AG08396 (cell line): Measurements from ENCODE around the gene MCC.
"Not testable (repeated sequence)": the region's sequence is repeated elsewhere in the genome, so short reads cannot be mapped to it uniquely, and the experiment has no call there.

Source experiments
- DNase-seq: peaks from one replicate; pipeline ENCODE4 v3.0.0; 2012; ENCODE audit warnings: low spot score, mixed read lengths

The MCC gene

DNA sequence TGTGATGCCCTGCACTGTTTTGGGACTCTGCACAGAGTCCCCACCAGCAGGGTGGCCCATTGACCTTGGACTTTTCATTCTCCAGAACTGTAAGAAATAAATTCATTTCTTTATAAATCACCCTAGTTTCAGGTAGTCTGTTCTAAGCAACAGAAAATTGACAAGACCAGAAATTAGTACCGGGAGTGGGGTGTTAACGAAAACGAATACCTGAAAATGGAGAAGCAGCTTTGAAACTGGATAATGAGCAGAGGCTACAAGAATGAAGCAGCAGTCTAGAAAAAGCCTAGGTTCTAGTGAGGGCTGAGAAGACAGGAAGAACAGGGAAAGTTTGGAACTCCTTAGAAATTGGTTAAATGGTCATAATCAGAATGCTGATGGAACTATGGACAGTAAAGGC is 2.1 kb upstream of the MCC start:
- no peak for DNase-seq

DNA sequence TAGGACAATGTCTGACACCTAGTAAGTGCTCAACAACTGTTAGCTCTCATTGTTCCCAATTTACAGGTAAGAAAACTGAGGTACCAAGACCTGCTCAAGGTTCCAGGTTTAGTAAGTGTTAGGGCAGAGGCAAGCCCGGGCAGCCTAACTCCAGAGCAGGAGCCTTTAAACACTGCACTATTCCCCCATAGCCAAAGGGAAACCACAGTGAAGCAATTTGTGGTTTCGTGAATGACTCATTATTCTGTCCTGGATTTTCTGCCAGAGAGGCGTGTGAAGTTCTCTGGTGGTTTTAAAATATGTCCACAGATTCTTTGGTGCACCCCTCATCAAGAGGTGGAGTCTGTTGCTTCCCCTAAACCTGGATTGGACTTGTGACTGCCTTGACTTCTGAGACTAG is 1.0 kb upstream of the MCC start:
- DNase-seq: peak; percentile 88

DNA sequence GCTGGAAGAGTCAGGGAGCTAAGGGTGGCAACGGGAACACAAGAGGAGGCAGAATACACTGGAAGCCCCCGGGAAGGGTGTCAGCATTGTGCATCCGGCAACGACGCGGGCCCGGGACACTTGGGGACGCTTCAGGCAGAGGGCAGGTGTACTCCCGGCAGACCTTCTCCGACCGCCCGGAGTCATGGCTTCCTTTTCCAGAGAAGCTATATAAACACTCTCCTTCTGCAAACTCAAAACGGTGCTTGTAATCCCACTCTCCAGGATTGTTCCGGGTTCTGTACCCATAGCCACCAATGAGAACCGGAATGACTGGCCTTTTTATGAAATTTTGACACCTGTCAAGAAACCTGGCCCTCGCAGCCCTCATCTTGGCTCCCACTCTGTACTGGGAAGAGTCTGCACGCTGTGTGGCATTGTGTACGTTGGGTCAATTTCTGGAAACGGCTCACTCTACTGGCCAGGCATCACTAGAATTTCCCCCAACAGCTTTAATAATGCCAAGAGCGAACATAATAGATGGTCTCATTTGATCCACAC is 462 bp upstream of the MCC start:
- peak; percentile 10 for DNase-seq

DNA sequence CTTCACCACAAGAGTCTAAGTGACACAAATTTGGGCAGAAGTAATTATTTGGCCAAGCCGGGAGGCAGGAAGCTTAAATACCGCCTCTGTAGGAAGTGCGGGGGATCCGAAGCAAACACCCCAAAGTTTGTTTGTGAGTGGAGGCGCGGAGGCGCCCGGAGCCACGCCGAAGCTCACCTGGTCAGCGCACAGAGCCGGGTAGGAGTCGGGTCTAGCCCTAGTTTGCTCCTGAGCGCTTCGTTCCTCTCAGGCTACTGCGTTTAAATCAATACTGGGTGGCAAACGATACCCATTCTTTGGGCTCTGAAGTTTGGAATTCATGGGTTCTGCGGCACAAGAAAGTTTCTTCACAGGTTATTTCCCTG is 855 bp downstream of the MCC start:
- peak; percentile 42 for DNase-seq

DNA sequence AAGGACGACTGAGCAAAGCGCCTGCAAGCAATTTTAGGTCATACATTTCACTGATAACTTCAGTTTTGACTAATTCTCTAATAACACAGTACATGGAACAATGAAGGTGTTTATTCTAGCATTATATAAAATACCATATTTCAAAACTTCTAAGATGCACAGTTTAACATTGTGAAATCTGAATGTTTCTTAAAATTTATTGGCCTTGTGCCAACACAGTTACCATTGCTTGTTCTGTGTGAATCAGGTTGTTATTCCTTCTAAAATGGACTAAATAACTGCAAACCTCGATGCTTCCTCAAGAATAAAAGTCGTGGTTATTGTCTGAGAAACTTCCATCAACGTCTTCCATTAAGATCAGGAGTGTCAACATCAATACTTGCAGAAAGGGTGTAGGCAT is 8.0 kb downstream of the MCC start:
- no peak for DNase-seq

DNA sequence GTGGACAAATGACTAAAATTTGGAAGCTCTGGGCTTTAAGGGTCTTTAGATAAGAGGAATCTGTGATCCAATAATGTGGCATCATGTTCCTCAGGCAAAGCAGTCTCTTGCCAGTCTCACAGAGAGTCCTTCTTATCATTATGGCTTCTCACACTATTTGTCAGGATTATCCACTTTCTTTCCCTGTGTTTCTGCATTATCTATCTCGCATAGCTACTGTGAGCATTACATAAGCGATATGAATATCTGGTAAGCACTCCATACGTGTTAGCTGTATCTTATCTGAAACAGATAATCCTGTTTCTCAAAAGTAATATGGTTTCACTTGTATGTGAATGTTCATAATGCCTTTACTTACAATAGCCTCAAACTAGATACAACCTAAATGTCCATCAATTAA is 9.6 kb downstream of the MCC start:
- no peak for DNase-seq

DNA sequence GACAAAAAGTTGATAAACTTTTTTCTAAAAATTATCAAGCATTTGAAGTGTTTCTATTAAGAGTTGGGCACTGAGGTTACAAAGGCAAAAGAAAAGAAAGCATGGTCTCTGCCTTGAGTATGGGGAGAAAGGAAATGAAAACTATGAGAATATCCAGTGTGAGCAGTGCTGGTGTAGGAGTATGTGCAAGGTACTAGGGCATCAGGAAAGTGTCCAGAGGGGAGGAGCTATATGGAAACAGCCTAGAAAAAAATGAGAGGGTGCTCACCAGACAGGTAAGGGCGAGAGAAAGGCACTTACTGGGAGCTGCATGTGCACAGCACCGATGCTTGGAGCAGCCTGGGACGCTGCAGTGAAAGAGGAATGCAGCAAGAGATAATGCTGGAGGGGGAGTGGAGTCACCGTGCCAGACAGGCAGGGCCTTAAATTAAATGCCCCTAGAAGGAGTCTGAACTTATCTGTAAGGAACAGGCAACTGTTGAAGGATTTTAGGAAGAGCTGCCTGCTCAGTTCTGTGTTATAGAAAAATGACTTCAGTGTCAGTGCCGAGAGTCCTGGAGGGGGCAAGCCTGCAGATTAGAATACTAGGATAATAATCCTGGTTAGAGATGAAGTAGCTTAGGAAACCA is 14.0 kb downstream of the MCC start:
- no peak for DNase-seq

DNA sequence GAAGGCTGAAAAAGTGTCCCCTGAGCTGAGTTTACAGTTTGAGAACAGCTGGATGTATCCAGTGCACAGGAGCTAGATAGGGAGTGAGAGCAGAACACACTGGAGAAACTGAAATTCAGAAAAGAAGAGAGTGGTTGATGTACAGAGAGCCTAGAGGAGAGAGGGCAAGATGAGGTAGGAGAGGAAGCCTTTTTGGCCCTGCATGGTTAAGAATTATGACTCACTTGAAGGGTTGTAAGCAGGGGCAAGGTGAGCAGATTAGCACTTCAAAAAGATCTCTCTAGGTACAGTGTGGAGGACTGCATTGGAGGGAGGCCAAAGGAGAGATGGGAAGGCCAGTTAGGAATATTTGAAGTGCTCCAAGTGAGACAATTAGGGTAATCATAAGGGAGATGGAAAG is 25.2 kb downstream of the MCC start:
- no peak for DNase-seq

DNA sequence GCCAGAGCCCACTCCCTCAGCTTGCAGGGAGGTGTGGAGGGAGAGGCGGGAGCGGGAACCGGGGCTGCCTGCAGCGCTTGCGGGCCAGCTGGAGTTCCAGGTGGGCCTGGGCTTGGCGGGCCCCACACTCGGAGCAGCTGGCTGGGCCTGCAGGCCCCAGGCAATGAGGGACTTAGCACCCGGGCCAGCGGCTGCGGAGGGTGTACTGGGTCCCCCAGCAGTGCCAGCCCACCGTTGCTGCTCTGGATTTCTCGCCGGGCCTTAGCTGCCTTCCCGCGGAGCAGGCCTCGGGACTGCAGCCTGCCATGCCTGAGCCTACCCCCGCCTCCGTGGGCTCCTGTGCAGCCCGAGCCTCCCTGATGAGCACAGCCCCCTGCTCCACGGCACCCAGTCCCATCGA is 31.1 kb downstream of the MCC start:
- not testable (repeated sequence) for DNase-seq

DNA sequence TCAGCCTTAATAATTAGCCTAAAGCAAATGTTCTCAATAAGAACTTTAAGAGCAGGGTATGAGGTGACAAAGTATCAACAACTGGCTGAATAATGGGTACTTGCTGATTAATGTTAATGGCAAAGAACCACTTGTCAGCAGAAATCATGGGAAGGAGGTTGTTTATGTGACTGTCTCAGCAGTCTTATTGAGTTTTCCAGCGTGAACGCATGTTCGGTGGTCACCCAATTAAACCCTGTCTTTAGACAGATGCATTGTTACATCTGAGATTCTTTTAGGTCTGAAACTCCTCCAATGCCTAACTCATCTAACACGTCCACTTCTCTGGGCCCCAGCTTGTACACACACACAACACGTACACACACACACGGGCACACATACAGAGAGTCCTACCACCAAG is 35.3 kb downstream of the MCC start:
- DNase-seq: no peak

DNA sequence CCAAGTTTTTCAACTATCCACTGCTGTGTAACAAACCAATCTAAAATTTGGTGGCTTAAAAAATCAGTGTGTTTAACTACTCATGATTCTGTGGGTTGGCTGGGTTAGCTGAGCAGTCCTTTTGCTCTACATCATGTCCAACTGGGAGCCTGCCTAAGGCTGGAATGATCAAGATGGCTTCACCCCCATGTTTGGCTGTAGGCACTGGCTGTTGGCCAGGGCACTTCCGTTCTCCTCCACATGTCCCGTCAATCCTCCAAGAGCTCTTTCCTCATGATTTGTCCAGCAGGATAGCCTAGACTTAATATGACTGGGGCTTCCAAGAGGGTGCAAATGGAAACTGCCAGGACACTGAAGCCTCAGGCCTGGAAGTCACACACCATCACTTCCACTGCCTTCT is 36.5 kb downstream of the MCC start:
- no peak for DNase-seq

DNA sequence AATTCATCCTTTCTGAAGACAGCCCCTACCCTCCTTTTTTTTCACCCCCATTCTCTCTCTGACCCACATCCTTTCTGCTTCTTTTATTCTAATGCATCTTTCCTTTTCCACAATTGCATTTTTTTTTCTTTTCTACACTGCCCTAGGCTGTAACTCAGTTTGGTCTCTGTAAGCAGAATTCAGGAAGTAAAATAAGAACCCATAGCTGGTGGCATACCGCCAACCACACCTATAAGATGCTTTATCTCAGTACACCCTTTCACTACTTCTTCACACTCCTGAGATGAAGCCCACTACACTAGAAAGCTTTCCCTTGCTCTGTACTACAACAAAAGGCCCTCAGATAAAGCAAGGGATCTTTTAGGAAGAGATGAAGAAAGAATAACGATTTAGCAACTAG is 37.3 kb downstream of the MCC start:
- no peak for DNase-seq

DNA sequence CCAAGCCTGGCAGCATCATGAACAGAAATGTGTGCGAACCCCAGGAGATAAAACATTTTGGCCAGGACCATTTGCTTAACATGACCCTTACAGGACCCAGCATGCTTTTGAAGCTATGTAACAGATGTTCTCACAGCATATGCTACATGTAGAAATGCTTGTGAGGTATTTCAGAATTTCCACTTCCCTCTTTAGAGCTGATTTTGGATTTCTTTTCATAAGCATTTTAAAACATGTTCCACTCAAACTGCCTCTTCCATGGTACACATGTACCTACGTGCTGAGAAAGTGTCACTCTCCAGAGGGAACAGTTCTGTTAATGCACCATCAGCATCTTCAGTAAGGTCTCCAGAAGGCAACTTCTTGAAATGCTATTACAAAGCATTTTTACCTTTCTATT is 37.8 kb downstream of the MCC start:
- DNase-seq: no peak

DNA sequence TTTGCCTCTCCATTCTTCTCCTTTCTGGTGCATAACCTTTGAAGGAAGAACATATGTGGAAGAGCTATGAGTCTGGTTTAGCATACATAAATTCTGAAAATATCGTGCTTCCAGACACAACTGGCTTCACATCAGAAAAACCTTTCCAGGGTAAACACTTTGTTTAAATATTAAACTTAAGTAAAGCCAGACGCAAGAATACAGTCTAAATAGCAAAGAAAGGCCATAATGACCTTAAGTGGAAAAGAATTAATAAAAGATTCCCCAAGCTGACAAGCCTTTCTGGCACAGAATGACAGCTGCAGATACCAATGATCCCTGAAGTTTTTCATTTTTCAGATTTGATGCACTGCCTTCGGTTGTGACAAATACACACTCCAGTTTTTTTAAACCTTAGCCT is 40.0 kb downstream of the MCC start:
- DNase-seq: no peak

DNA sequence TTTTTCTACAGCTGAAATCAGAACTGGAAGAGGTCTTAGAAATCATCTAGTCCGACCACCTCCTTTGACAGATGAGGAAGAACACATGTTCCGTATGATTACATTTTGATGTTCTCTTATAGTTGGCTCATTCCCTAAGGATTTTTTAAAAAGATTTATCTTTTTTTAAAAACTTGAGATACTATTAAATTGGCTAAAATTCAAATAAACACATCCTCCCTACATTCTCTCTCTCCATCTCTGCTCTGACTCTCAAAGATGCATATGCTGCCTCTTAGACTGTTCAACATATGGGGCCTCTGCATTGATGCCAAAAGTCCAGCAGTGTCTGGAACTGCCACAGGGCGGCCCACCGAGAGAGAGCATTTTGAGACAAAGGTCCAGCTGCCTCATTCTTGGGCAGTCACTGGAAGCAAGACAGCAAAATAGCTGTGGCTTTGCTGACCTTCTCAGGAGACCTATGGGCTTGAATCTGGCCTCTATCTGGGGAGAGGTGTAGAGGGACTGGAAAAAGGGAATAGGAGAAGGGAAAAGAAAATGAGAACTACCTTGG is 40.7 kb downstream of the MCC start:
- DNase-seq: no peak

DNA sequence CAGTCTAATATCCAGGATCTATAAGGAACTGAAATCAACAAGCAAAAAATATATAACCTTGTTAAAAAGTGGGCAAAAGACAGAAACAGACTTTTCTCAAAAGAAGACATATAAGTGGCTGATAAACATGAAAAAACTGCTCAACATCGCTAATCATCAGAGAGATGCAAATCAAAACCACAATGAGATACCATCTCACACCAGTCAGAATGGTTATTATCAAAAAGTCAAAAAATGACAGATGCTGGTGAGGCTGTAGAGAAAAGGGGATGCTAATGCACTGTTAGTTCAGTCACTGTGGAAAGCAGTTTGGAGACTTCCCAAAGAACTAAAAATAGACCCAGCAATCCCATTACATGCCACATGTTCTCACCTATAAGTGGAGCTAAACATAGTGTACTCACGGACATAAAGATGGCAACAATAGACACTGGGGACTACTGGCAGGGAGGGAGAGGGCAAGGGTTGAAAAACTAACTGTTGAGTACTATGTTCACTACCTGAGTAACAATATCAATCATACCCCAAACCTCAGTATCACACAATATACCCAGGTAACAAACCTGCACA is 41.8 kb downstream of the MCC start:
- DNase-seq: no peak

DNA sequence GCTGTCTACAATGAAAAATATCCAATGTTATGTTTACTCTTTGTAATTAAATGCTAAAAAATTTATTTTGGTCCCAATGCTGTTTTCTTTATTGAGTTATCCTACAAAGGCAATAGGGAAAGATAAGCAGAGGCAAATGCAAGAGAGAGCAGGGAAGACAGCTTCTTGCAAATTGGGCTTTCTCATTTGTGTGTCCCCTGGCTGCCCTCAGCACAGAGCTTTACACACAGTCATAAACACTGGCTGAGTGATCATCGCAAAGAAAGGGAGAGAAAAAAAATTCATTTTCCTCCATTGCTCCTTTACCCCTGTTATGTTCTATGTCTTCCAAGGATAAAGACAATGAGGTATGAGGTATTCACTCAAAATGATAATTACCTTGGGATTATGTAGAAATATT is 51.1 kb downstream of the MCC start:
- no peak for DNase-seq

DNA sequence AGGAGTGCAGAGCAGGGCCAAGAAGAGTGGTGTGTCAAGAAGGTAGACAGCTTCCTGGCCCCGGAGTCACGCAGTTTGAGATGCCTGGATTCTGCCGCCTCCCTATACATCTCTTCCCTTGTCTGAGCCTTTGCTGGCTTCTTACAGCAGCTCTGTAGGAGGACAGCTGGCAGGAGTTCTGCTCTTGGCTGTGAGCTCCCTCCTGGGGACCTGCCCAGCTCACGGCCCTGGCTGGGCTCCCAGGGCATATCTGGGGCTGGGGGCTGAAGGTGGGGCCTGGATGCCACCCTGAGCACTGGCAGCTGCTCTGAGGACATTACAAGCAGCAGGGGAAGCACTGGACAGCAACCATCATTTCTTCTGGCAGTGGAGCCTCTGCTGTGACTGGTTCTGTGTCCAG is 52.7 kb downstream of the MCC start:
- no peak for DNase-seq

DNA sequence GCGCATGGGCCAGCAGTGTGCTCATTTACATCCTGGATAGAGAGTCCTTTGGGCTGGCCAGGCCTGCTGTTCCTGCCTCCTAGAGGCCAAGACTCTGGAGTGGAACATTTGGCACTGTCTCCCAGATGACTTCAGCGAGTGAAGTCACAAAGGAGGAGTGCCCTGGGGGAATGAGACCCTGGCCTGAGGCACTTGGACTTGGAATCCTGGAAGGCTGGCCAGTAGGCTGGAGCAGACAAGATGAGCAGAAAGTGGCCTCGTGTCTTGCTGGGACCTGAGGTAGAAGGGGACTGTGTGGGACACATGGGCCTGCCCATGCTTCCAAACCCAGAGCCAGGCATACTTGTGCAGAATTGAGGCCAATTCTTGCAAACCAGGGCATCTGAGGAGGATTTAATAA is 53.4 kb downstream of the MCC start, which contains the start of gene TSSK1B:
TSSK1B (minus strand) TSS at position 101 of the 400 bp plus-strand sequence. CDS start 150 bp downstream, outside the sequence.
- DNase-seq: no peak

DNA sequence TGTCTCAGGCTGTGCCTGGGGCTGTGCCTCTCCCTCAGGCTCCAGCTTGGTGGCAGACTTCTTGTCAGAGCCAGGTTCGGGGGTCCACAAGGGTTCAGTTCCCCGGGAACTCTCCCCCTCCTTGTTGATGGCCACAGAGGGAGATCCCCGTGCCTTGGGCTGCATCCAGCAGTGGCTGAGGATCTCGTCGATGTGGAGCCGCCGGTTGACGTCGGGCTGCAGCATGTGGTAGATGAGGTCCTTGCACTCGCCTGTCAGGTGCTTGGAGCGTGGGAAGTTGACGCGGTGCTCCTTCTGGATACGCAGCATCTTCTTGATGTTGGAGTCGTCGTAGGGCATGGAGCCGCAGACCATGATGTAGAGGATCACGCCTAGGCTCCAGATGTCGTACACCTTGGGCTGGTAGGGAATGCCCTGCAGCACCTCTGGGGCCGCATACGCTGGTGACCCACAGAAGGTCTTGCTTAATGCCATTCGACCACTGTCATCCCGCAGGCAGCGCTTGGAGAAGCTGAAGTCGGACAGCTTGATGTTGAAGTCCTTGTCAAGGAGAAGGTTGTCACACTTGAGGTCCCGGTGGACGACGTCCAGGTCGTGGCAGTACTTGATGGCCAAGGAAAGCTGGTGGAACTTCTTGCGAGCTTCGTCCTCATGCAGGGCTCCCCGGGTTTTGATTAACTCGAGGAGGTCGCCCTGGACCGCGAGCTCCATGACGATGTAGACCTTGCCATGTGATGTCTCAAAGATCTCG is 54.2 kb downstream of the MCC start:
- no peak for DNase-seq

DNA sequence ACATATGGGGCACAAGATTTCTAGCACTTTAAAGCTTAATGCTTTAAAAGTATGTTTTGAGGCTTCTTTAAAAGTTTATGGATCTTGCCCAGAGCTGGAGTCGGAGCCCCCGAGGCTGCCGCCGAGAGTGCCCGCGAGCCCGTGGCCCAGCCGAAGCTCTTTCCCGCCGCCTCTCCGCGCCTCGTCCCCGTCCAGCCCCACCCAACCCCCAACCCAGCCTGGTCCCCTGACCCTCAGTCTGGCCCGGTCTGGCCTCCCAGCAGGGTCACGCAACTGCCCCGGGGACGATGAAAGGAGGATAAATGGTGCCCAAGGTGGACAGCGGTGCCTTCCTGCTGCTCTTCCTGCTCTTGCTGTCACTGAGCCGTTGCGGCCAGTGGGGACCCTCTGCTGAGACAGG is 55.2 kb downstream of the MCC start:
- DNase-seq: no peak

DNA sequence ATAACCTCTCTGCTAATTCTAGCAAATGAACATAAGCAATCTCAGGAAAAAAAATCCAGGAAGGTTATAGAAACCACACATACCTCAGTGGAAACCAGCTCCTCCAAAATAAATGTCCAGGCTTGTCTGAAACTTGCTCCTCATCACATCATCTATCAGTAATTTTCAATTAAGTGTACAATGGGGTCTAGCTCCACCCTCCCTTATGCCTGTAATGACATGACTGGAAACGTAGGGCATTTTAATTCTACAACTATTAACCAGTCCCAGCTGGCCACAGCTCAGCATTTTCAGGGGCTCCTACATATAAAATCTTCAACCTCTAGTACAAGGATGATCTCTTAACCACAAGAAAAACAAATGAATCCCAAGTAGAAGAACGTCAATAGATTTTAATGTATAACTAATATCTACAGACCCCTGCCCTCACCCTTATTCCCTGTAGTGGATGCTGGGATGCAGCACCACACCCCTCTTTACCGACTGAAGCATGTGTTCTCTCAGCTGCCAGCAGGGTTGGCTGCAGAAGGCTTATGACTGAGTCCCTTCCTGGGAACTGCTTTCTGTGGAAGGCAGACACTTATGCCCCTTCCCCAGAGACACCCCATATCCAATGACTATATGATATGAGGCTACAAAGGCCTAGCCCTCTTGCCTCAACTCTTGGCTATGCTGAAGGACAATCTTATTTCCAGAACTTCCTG is 60.2 kb downstream of the MCC start:
- DNase-seq: no peak

DNA sequence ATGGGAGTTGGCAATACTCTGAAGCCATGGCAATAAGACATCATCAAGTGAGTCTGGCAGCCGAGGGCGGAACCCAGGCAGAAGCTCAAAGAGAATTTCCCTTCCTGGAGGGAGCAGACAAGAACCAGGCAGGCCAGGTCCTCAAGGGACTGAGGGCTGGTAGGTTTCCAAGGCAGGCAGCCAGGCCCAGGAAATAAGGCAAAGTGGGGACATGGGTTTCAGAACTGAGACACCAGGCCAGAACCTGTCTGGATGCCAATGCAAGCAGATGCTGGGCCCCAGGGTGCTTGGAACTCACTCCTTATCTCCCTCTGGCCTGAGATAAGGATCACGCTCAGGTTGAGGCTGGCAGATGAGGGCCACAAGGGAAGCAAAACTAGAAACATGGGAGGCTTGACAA is 62.3 kb downstream of the MCC start:
- no peak for DNase-seq
